ENCODE measurements around the gene TMEM150B.

The TMEM150B gene

DNA sequence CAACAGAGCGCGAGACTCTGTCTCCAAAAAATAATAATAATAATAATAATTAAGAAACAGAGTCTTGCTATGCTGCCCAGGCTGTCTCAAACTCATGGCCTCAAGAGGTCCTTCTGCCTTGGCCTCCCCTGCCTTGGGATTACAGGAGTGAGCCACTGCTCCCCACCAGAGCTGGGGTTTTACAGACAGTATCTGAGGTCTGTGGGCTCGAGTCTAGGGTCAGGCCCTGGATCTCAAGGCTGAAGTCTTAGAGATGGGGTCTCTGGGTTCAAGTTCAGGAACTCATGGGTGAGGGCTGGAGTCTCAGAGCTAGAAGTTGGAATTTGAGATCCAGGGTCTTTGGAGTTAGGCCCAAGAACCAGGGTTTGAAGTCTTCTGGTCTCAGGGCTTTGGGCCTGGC lies 41.6 kb upstream of the TMEM150B start:
- Histone ChIP-seq H3K36me3 (no peaks in the 10 kb centered on the region), H3K9ac (no peak overlapping the region), H3K4me2 (no peak overlapping the region), H3K4me1 (peaks cover 17% of the 10 kb centered on the region), H4K20me1 (peaks cover 26% of the 10 kb centered on the region), H3K27ac (no peak overlapping the region), H3K27me3 (peaks cover 52% of the 10 kb centered on the region), H3K9me3 (no peaks in the 10 kb centered on the region), H3K4me3 (no peak overlapping the region)
- TF ChIP-seq Cebpa-rat (IDR thresholded peaks at IDR 0.05): no peak

DNA sequence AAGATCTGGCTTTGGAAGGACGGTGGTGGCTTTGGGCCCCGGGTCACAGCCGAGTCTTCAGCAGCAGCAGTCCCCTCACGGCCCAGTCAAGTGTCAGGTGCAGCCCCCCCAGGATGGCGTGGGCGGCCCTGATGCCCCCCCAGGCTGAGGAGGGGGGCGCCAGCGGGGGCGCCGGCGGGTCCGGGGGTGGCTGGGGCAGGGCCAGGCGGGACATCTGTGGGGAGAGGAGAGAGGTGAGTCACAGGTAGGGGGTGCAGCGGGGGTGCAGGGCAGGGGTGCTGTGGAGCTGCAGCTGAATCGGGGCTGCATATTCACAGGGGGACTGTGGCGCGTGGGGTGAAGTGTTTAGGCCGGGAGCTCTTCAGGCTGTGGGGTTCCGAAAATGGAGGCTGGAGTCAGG lies 40.8 kb upstream of the TMEM150B start:
- Histone ChIP-seq H4K20me1 (peaks cover 23% of the 10 kb centered on the region), H3K36me3 (no peaks in the 10 kb centered on the region), H3K4me3 (no peak overlapping the region), H3K9ac (no peak overlapping the region), H3K27ac (no peak overlapping the region), H3K4me2 (no peak overlapping the region), H3K4me1 (peaks cover 17% of the 10 kb centered on the region), H3K9me3 (no peaks in the 10 kb centered on the region), H3K27me3 (peaks cover 44% of the 10 kb centered on the region)
- TF ChIP-seq Cebpa-rat (IDR thresholded peaks at IDR 0.05): no peak

DNA sequence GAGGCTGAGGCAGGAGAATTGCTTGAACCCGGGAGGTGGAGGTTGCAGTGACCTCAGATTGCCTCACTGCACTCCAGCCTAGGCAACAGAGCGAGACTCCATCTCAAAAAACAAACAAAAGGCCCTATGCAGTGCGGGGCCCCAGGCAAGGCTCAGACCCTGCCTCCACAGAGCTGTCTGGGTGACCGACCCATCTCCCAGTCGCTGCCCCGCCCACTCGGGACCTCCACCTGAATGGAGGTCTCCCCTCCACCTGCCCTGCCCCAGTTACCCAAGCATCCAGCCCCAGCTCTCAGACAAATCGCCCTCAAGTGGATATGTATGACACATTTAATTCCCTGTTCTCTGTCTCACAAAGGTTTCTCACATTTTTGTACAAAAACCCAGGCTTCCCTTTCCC lies 40.1 kb upstream of the TMEM150B start:
- TF ChIP-seq Cebpa-rat (IDR thresholded peaks at IDR 0.05): no peak
- Histone ChIP-seq H3K9me3 (no peaks in the 10 kb centered on the region), H4K20me1 (peaks cover 17% of the 10 kb centered on the region), H3K9ac (no peak overlapping the region), H3K36me3 (no peaks in the 10 kb centered on the region), H3K27me3 (peaks cover 36% of the 10 kb centered on the region), H3K27ac (no peak overlapping the region), H3K4me1 (peaks cover 17% of the 10 kb centered on the region), H3K4me3 (no peak overlapping the region), H3K4me2 (no peak overlapping the region)

DNA sequence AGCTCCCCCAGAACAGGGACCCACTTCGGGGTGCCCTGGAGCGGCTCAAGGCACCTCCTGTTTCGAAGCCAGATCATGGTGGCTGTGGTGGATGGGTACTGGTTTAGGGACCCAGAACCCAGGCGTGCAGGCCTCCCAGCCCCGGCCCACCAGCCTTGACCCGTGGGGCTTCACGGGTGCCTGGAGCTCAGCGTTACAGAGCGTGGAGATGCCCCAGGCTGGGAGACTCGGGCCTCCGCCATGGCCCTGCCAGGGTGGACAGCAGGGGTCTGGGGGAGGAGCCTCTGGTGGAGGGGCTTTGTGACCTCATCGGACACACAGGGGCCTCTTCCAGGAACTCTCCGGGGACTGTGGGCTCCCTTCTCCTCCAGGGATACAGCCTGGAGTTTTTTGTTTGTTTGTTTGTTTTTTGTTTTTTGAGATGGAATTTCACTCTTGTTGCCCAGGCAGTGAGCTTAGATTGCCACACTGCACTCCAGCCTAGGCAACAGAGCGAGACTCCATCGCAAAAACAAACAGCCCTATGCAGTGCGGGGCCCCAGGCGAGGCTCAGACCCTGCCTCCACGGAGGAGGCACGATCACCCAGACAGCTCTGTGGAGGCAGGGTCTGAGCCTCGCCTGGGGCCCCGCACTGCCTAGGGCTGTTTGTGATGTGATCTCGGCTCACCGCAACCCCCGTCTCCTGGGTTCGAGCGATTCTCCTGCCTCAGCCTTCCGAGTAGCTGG lies 38.0 kb upstream of the TMEM150B start, which contains the start of gene GARIN5B:
Gene GARIN5B (minus strand): TSS at position 271 of the 727 bp plus-strand sequence. CDS start 194 bp downstream, at position 77.
- Histone ChIP-seq H3K4me3 (no peak within 1 kb of the TSS), H3K9ac (no peak within 1 kb of the TSS), H3K4me1 (0 out of 2 replicates have a peak, but pooled peaks cover 4% of the 10 kb centered on the region), H3K36me3 (no peaks in the 10 kb centered on the region), H3K9me3 (no peaks in the 10 kb centered on the region), H3K27ac (no peak within 1 kb of the TSS), H4K20me1 (0 out of 2 replicates have a peak, but pooled peaks cover under 1% of the 10 kb centered on the region), H3K4me2 (no peak within 1 kb of the TSS), H3K27me3 (peaks cover 16% of the 10 kb centered on the region)
- no peak for TF ChIP-seq Cebpa-rat (IDR thresholded peaks at IDR 0.05)

DNA sequence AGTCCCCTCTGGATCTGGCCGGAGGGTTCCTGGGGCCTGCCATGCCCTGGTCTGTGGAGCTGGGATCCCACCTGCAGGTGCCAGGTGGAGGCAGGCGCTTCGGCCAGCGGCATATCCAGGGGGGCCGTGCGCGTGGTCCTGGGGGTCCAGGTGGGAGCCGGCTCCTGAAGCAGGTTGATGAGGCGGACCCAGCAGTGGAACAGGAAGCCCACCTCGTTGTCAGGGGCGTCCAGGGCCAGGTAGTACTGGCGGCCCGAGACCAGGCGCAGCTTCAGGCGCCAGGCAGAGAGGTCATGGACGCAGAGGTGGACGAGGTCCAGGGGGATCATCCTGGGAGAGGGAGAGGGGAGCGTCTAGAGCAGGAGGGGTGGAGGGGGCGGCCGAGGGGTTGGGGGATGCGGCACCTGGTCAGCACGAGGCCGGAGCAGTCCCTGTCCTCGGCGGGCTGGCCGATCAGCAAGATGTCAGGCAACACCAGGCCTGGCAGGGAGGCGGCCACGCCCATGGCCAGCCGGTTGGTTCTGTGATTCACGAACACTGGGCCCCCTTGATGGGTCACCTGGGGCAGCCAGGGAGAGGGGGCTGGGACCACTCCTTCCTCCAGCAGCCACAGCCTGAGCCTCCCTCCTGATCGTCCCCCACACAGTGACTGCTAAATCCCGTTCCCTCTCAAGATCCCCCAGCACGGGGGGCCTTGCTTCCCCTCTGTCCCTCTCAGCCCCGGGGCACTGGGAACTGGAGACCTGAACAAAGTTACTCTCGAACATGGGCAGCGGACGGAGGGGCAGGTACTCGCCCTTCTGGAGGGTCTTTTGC lies 37.2 kb upstream of the TMEM150B start:
- no peak overlapping the region for H3K27ac ChIP-seq
- H3K9ac ChIP-seq: no peak overlapping the region
- H3K4me1 ChIP-seq: 0 out of 2 replicates have a peak, but pooled peaks cover 4% of the 10 kb centered on the region
- H3K27me3 ChIP-seq: peaks cover 10% of the 10 kb centered on the region
- TF ChIP-seq Cebpa-rat (IDR thresholded peaks at IDR 0.05): no peak
- no peaks in the 10 kb centered on the region for H4K20me1 ChIP-seq
- H3K36me3 ChIP-seq: no peaks in the 10 kb centered on the region
- H3K9me3 ChIP-seq: no peaks in the 10 kb centered on the region
- no peak overlapping the region for H3K4me3 ChIP-seq
- H3K4me2 ChIP-seq: no peak overlapping the region

DNA sequence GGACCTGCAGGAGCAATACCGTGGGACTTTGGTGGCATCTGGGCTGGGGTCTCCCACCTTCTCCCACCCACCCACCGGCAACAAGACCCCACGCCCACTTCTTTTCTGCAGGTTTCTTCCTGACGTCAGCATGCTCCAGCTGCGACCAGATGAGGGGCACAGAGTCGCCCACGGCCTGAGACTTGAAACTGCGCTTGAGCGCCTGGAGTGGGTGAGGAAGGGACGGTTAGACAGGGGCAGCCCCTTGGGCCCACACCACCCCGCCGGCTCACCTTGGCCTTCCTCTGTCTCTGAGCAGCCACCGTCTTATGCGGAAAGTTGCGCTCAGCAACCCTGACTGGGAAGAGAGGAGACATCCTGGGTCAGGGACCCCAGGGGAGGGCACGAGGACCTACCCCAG lies 35.8 kb upstream of the TMEM150B start:
- H3K36me3 ChIP-seq: no peaks in the 10 kb centered on the region
- H3K9me3 ChIP-seq: no peaks in the 10 kb centered on the region
- no peak overlapping the region for H3K9ac ChIP-seq
- H3K4me2 ChIP-seq: no peak overlapping the region
- no peaks in the 10 kb centered on the region; the same call in 1 of the 2 replicates for H4K20me1 ChIP-seq
- no peak overlapping the region for H3K27ac ChIP-seq
- no peak for TF ChIP-seq Cebpa-rat (IDR thresholded peaks at IDR 0.05)
- H3K4me1 ChIP-seq: peaks cover 7% of the 10 kb centered on the region; the same call in 1 of the 2 replicates
- peaks cover 17% of the 10 kb centered on the region for H3K27me3 ChIP-seq
- H3K4me3 ChIP-seq: no peak overlapping the region

DNA sequence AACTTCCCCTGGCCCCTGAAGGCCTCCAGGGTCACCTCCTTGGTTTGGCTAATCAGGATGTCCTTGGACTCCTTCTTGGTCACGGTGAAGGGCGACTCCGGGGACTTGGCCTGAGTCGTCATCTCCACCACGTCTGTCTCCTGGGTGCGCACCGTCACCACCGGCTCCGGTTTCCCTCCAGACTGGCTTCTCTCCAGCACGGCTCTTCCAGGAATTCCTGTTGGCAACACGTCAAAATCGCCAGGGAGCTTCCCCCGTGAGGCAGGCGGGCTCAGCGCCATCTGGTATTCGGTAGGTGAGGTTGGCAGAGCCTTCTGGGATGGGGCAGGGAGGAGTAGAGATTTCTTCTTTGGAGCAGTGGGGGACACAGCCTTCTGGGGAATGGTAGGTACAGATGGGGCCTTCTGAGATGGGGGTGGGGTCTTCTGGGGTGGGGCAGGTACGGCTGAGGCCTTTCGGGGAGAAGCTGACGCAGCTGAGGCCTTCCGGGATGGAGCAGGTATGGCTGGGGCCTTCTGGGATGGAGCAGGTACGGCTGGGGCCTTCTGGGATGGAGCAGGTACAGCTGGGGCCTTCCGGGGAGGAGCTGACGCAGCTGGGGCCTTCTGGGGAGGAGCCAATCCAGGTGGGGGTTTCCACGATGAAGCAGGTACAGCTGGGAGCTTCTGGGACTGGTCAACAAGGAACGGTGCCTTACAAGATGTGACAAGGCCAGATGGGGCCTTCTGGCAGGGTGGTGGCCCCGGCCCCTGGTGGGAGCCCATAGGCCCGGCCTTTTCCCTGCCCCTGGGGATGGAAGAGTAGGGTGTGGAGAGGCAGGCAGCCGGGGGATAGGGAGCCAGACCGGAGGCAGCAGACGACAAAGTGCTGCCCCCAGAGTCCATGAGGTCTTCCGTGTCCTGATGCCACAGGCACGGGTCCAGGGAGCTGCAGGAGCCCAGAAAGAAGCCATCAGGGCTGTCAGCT lies 34.1 kb upstream of the TMEM150B start:
- Histone ChIP-seq H3K9me3 (no peaks in the 10 kb centered on the region), H3K4me1 (peaks cover 17% of the 10 kb centered on the region; the same call in 1 of the 2 replicates), H4K20me1 (peaks cover 4% of the 10 kb centered on the region; the same call in 1 of the 2 replicates), H3K27me3 (peaks cover 33% of the 10 kb centered on the region), H3K4me3 (no peak overlapping the region), H3K4me2 (no peak overlapping the region), H3K27ac (no peak overlapping the region), H3K36me3 (no peaks in the 10 kb centered on the region), H3K9ac (no peak overlapping the region)
- TF ChIP-seq Cebpa-rat (IDR thresholded peaks at IDR 0.05): no peak

DNA sequence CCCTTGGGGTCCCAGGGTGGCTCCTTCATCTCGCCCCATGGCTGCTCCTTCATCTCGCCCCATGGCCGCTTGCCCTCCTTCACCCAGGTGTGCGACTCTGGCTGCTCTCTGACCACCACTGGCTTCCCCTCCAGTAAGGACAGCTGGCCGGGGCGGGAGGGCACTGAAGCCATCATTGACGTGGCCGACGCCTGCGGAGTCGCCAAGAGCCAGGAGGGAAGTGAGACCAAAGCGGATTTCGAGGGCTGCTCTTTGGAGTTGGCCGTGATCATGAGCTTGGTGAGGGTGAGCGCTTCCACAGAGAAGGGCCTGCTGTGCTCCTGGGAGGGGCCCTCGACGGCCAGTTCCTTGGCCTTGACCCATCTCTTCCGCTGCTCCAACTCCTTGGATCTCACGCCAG lies 33.4 kb upstream of the TMEM150B start:
- TF ChIP-seq Cebpa-rat (IDR thresholded peaks at IDR 0.05): no peak
- H3K9ac ChIP-seq: no peak overlapping the region
- no peak overlapping the region for H3K4me2 ChIP-seq
- H3K27me3 ChIP-seq: peaks cover 40% of the 10 kb centered on the region
- peaks cover 4% of the 10 kb centered on the region; the same call in 1 of the 2 replicates for H4K20me1 ChIP-seq
- no peak overlapping the region for H3K4me3 ChIP-seq
- H3K27ac ChIP-seq: no peak overlapping the region
- no peaks in the 10 kb centered on the region for H3K9me3 ChIP-seq
- no peaks in the 10 kb centered on the region for H3K36me3 ChIP-seq
- peaks cover 18% of the 10 kb centered on the region for H3K4me1 ChIP-seq

DNA sequence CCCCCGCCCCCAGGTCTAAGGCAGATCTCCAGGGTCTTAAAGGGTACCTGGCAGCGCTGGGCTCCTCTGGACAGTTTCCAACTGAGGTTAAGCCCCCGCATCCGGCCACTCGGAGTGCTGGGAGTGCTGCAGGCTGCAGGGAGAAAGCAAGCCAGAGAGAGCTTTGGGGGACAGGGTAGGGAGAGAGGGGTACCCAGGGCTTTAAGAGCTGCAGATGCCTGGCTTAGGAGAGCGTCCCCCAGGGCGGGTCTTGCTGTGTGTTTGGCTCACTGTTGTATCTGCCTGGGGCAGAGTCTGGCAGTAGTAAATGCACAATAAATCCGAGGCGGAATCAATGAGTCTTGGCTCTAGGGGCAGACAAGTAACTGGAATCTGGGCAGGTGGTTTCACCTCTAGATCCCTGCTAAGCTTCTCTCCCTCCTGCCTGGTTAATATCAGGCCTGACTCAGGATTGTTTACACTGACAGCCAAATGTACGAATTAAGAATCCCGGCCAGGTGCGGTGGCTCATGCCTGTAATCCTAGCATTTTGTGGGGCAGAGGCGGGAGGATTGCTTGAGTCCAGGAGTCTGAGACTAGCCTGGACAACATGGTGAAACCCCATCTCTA lies 30.2 kb upstream of the TMEM150B start:
- no peak overlapping the region for H3K4me2 ChIP-seq

More for the DNA sequence above, 30.2 kb upstream of the TMEM150B start:
- H3K9me3 ChIP-seq: no peaks in the 10 kb centered on the region
- TF ChIP-seq Cebpa-rat (IDR thresholded peaks at IDR 0.05): no peak
- peaks cover 41% of the 10 kb centered on the region for H3K4me1 ChIP-seq
- H3K9ac ChIP-seq: no peak overlapping the region
- H4K20me1 ChIP-seq: peaks cover 4% of the 10 kb centered on the region; the same call in 1 of the 2 replicates
- no peak overlapping the region for H3K27ac ChIP-seq
- peaks cover 65% of the 10 kb centered on the region for H3K27me3 ChIP-seq
- no peak overlapping the region for H3K4me3 ChIP-seq
- no peaks in the 10 kb centered on the region for H3K36me3 ChIP-seq

All from BLaER1 (cell line).